Measurements from ENCODE around the gene MPPE1.

MPPE1 gene, protein sequence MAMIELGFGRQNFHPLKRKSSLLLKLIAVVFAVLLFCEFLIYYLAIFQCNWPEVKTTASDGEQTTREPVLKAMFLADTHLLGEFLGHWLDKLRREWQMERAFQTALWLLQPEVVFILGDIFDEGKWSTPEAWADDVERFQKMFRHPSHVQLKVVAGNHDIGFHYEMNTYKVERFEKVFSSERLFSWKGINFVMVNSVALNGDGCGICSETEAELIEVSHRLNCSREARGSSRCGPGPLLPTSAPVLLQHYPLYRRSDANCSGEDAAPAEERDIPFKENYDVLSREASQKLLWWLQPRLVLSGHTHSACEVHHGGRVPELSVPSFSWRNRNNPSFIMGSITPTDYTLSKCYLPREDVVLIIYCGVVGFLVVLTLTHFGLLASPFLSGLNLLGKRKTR

DNA sequence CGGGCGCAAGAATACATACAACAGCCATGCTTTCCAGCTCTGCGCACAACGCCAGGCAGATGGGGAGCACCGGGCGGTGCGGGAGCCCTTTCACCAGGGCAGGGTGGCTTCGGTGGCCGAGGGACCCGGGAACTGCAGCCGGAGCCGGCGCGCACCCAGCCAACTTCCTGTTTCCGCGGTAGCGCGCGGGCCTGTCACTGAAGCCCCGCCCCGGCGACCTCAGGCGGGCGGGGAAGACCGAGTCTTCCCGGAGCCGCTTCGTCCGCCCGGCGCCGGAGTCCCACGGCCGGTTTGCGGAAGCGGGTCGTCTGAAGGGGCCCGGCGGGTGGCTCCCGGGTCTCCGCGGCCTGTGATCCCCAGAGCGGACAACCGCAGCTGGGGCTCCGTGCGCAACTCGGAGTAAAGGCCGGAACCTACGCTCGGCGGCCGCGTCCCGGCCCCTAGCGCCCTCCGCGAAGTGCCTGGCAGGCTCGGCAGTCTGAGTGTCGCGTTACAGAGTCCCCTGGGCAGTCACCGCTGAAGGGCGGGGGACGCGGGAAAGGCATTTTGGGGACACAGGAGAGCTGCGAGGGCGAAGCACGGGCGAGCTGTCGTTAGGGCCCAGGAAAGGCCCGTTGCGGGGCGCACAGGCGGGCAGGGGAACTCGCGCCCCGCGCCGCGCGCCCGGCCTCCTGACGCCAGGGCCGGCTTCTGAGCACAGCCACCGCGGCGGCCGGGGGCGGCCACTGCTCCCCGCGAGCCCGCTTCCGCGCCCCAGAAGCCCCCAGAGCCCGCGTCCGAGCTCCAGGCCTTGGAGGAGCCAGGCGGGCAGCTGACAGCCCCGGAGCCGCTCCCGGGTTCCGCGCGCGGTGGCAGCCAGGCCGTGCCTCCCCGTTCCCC is at the start of gene MPPE1:
Gene MPPE1 (minus strand): TSS at position 136 of the 879 bp plus-strand sequence. CDS start 11,053 bp downstream, outside the sequence.
- peak within 1 kb of the TSS; percentile 83 for H3K4me3 ChIP-seq (replicated peaks; ENCODE audit: low read depth, low read length)
- TF ChIP-seq, protein P1, sequence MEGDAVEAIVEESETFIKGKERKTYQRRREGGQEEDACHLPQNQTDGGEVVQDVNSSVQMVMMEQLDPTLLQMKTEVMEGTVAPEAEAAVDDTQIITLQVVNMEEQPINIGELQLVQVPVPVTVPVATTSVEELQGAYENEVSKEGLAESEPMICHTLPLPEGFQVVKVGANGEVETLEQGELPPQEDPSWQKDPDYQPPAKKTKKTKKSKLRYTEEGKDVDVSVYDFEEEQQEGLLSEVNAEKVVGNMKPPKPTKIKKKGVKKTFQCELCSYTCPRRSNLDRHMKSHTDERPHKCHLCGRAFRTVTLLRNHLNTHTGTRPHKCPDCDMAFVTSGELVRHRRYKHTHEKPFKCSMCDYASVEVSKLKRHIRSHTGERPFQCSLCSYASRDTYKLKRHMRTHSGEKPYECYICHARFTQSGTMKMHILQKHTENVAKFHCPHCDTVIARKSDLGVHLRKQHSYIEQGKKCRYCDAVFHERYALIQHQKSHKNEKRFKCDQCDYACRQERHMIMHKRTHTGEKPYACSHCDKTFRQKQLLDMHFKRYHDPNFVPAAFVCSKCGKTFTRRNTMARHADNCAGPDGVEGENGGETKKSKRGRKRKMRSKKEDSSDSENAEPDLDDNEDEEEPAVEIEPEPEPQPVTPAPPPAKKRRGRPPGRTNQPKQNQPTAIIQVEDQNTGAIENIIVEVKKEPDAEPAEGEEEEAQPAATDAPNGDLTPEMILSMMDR (IDR thresholded peaks at IDR 0.05; ENCODE audit: low read length, missing control alignments), result no peak
- DNase-seq (ENCODE audit: low read depth), result peak; percentile 81

DNA sequence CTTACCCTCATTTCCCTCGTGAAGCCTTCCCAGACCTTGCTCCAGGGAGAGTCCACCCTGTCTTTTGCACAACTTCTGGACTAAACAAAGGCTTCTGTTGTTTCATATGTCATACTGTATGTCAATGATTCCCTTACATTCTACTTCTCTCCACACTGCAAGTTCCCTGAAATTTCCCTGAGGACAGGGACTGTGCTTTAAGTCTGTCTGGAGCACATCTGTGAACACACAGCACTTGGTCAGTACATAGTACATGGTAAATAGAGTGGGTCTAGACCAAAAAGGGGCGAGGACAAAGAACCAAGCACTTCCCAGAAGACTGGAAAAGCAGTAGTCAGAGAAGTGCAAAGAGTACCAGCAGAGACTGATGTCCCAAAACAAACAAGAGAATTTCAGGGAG is 49.5 kb upstream of the MPPE1 start:
- DNase-seq (ENCODE audit: low read depth), result no peak
- no peak overlapping the region for H3K4me3 ChIP-seq (replicated peaks; ENCODE audit: low read depth, low read length)
- TF ChIP-seq, protein P1 (IDR thresholded peaks at IDR 0.05; ENCODE audit: low read length, missing control alignments), result no peak

DNA sequence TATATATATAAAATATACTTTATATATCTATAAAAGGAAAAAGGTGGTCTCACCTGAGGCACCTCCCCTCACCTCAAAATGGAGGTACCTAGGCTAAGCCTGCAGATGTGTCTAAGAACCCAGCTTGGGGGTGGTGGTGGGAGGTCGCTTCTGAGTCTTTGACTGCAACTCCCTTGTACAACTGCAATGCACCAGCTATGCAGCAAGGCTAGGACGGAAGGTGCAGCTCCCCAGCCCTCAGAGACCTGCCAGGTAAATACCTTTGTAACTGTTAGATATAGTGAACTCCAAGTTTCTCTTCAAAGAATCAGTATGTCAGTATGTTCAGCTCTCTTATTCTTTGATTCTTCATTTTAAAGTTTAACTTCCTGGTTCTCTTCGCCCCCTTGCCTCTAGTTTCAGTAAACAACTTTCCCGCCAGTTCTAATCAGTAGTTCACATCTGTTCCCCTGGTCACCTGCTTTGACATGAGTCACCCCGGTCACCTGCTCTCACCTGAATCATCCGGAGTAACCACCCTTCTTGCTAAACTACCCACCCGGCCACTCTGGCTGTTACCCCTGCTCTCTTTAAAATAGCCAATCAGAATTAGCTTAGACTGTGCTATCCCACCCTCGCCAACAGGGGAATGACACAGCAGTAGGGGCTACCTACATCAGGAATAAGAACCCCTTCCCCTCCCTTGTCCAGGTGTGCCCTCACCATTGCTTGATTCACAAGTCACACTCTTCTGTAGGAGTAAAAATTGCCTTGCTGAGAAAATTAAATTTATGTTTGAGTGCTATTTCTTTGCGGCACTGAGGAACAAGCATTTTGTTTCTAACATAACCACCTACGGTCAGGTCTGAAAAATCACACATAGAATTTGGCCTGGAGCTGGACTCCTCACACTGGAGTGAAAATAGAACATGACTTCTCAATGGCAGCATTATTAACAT is 48.5 kb upstream of the MPPE1 start:
- TF ChIP-seq, protein P1 (IDR thresholded peaks at IDR 0.05; ENCODE audit: low read length, missing control alignments), result no peak

DNA sequence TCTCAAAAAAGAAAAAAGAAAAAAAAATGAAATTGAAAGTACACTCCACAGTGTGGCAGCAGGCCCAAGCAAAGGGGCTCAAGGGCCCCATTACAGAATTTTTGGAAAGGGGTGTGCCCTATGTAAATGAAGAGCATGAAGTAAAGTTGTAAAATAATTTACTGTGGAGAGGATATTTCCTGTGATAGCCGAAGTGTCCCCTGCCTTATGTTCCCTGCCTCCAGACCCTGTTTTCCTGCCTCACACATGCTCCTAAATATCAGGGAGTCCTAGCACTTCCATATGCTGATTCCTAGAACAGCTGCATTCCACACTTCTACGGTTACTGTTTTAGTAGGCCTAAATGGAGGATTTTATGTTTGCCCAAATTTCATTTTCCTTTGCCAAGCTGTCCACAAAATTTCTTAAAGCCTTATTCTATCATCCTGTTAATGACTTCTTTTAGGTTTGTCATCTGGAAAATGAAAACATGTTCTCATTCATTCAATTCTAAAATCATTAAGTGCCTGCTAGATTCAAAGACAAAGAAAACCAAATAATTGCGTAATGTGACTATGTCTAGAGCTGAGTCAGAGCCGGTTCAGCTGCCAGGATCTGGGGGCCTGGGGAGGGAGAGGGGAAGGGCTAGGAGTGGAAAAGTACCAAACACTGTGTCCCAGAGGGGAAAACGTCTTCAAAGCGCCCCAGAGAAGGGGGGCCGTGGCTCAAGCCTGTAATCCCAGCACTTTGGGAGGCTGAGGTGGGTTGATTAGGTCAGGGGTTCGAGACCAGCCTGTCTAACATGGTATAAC is 47.3 kb upstream of the MPPE1 start:
- peak; percentile 93 for DNase-seq (ENCODE audit: low read depth)
- TF ChIP-seq, protein P1 (IDR thresholded peaks at IDR 0.05; ENCODE audit: low read length, missing control alignments), result no peak
- no peak overlapping the region for H3K4me3 ChIP-seq (replicated peaks; ENCODE audit: low read depth, low read length)

More for the DNA sequence above, 48.5 kb upstream of the MPPE1 start:
- no peak for DNase-seq (ENCODE audit: low read depth)
- H3K4me3 ChIP-seq (replicated peaks; ENCODE audit: low read depth, low read length), result no peak overlapping the region

DNA sequence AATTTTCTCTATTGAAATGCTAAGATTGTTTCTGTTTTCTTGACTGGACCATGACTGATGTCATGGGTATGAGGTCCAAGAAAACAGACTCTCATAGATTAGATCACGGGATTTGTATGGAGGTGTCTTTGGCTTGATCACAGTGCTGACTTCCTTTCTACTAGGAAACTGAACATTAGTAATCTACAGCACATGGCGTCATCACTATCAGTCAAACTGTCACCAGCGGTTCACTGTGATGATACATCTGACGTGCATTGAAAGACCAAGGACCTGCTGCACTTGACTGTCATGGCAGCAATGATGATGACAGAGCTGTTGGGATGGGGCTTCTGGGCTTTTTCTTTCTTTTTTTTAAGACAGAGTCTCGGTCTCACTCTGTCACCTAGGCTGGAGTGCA is 45.0 kb upstream of the MPPE1 start:
- no peak overlapping the region for H3K4me3 ChIP-seq (replicated peaks; ENCODE audit: low read depth, low read length)
- no peak for DNase-seq (ENCODE audit: low read depth)
- TF ChIP-seq, protein P1 (IDR thresholded peaks at IDR 0.05; ENCODE audit: low read length, missing control alignments), result no peak

Measured in fibroblast of pulmonary artery (primary cell).